Activated naive CD4-positive, alpha-beta T cell (primary cell): ENCODE results near the gene OR10A4.
"Not testable (repeated sequence)": the region's sequence is repeated elsewhere in the genome, so short reads cannot be mapped to it uniquely, and the experiment has no call there.

ENCODE experiments used
- DNase-seq, 4 experiments: peaks; one replicate each; lab custom pipeline; 2025; lab: John Stamatoyannopoulos, UW

OR10A4 gene

DNA sequence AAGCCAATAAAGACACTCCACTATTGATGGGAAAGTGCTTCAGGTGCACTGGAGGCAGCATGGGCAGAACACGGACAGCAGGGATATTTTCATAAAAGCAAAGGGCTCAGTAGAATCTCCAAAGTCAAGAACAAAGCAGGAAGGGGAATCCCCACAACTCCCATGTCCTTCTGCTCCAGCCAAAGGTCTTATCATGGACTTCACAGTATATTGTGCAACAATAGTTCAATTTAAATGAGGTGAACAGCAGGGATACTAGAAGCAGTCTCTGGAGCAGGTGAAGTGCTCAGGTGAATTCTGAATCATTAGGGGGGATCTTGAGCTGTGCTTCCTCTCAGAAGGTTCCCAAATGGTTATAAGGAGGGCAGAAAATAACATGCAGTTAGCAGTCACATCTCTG lies 22.5 kb downstream of the OR10A4 start:
- DNase-seq, result no peak

DNA sequence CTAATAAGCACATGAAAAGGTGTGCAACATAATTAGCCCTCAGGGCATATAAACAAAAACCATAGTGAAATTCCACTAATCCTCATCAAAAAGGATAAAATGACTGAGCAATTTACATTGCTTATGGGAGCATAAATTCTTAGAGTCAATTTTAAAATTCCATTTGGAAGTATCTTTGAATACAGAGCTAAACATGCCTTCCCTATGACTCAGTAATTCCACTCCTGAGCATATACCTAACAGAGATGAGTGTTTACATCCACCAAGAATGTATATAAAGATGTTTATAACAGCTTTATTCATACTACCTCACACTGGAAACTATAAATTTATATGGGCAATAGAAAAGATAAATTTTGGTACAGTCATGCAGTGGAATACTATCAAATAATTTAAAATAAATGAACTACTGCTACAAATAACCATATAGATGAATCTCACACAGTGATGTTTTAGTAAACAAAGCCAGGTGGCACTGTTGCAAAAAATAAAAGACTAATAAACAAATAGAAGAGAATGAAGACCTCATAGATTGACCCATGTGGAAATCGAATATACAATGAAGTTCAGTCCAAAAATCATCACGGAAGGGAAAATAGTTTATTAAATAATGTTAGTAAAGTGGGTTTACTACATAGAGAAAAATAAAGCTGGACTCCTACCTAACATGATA lies 24.0 kb downstream of the OR10A4 start:
- no peak for DNase-seq

DNA sequence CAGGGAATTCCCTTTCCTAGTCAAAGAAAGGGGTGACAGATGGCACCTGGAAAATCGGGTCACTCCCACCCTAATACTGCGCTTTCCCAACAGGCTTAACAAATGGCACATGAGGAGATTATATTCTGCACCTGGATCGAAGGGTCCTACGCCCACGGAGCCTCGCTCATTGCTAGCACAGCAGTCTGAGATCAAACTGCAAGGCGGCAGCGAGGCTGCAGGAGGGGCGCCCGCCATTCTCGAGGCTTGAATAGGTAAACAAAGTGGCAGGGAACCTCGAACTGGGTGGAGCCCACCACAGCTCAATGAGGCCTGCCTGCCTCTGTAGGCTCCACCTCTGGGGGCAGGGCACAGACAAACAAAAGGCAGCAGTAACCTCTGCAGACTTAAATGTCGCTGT lies 28.4 kb downstream of the OR10A4 start:
- not testable (repeated sequence) for DNase-seq

DNA sequence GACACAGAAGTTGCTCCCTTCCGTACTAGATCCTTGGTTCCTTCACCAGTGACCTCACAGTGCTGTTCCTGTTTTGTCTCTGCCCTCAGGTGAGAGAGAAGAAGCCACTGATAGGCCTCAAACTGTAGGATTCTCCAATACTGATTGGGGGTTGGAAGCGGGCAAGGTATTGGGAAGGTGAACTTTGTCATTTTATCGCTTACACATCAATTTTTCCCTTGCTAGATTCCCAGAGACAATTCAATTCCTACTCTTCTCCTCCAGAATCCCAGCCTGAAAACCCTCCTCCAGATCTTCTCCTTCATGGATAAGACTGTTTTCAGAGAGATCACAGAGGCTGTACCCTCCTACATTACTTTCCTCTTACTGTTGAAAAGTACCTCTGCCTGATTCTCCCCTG lies 35.0 kb downstream of the OR10A4 start:
- no peak for DNase-seq

DNA sequence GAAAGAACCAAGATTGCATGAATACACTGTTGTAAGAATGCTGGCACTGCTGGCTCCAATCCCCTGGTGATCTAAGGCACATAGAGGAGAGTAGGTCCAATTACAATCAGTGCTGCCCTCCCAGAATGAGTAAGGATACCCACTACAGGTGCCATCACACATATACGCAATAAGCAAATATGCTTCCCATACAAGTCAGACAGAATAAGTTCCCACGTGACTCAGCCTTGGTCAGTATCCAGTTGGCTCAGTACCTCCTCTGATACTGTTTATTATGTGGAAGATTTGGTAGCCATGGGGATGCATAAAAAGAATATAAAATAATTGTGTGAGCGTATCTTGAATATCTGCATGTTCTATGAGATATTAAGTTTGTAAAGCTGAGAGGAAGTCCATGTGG lies 35.5 kb downstream of the OR10A4 start:
- DNase-seq, result no peak

DNA sequence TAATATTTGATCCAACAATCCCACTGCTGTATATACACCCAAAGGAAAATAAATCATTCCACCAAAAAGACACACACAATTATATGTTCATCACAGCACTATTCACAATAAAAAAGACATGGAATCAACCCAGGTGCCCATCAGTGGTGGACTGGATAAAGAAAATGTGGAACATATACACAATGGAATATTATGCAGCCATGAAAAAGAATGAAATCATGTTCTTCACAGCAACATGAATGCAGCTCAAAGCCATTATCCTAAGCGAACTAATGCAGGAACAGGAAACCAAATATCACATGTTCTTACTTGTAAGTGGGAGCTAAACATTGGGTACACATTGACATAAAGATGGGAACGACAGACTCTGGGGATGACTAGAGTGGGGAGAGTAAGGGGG lies 43.3 kb downstream of the OR10A4 start:
- DNase-seq, result no peak

DNA sequence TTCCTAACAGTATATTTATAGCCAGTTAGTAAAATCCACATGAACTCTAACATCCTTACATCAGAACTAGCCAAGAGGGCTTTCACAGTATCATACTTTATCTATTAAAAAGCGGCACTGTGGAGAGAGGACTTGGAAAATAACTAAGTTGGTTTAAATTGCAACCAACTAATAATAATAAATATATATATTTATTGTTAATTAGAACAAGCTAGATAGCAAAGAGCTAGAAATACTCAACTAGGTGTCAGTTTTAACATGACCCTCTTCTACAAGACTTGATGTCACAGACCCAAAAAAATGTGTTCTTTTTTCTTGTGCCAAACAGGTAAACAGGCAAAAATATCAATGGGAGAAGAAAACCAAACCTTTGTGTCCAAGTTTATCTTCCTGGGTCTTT lies 44.3 kb downstream of the OR10A4 start, which contains the start of gene OR2D3:
TSS of gene OR2D3 (plus strand) at position 301 of the 400 bp plus-strand sequence. CDS start at position 301, 0 bp downstream.
- DNase-seq, result no peak

DNA sequence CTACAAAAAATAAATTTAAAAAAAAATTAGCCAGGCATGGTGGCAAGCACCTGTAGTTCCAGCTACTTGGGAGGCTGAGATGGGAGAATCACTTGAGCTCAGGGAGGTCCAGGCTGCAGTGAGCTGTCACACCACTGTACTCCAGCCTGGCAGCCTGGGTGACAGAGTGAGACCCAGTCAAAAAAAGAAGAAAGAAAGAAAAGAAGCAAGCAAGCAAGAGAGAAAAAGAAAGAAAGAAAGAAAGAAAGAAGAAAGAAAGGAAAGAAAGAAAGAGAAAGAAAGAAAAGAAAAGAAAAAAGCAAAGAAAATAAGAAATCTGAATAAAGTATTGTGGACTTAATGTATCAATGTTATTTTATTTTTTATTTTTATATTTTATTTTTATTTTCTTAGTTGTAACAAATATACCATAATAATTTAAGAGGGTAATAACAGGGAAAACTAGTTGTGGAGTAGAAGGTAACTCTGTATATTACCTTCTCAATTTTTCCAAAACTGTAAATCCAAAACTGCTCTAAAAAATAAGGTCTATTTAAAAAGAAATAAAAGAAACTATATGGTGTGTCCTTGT lies 48.7 kb downstream of the OR10A4 start:
- DNase-seq, result no peak

DNA sequence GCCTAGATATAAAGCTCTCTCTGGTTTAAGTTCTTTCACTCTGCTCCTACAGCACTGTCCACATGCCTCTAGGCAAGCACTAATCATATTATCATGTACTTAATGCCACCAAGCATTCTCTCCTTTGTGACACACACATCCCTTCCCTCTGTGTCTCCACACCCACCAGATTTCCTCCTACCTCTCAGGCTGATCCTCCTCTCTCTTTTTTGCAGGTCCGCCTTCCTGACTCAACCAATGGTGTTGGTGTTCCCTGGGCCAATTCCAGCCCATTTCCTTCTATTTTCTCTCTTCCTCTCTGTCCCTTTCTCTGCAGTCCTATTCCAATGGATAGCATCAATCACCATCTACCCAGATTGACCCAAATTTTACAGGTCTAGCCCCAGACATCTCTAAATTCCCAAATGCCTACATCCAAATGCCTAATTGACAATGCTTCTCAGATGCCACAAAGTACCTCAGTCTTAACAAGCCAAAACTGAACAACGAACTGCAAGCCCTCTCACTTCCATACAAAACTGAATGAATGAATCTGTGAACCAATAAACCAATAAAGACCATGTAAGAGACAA lies 49.3 kb downstream of the OR10A4 start:
- no peak for DNase-seq

DNA sequence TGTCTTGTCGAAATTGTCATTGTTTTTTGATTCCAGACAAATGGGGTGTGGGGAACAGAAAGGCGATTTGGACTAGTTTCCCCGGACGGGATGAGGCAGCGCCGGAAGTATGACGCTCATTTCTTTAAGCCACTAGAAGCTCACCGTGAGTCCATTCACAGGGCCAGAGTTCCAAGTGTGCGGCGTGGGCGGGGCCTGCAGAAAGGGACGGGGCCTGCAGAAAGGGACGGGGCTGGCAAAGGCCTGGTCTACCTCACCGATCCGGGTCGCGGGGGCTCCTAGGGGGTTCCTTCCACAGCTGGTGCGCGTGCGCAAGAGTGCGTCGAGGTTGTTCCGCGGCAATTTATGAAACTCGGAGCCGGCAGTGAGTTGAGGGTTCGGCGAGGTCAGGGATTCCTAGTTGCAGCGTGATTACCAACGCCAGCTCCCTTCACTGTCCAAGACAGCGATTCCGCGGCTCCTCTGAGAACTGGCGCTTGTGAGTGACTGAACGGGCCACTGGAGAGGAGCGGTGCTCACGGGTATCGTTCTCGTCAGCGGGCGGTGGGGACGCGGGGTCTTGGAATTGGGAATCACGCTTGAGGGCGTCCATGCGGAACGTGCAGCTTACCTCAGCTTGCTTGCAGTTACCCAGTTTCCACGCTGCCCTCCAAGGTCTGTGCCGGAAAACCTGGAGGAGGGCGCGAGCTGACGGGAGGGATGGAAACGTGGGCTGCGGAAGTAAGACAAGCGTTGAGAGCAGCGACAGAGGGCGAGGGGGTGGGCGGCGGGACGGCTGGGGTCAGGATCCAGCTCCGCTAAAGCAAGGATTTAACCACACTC lies 50.0 kb downstream of the OR10A4 start, which contains the start of gene ZNF215:
TSS of gene ZNF215 (plus strand) at position 219 of the 822 bp plus-strand sequence. CDS start 5,847 bp downstream, outside the sequence.
- DNase-seq, result peak in 2 of 4 experiments; percentile 6 to 21

DNA sequence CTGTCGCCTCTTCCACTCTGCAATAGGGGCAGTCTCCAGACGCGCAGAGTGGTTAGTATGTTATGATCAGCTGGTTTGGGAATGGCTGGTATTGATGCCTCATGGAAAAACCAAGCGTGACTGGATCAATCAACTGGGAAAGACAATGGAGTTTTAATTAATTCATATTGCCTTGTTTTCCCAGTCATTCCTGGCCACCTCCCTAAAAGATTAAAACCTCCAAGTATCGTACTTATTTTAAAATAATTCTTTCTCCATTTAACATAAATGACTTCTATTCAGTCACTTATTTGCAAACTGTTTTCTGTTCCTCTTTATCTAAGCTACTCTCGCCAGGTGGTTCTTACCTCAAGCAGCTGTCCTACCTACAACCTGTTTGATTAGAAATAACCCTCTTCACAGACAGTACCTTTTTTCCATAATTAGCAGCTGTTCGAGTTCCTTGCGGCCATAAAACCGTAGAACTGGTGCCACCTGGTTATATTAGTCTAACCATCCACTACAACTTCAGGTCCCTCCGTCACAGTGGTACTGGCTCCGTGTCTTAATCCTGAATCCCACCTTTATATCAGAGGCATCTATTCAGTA lies 50.7 kb downstream of the OR10A4 start:
- no peak for DNase-seq
